Ascending aorta (tissue), 2 donors: Measurements from ENCODE around the gene CCL28. TPM values are rescaled to one million over a fixed set of nuclear protein-coding genes. Genes with fewer than 3 reads are reported as not detected.

Experiments
- DNase-seq, 2 donors: peaks; one replicate each; pipeline ENCODE4 v3.0.0-alpha.2; 2019; ENCODE audit warnings: low spot score in 2 of 2
- H3K27ac ChIP-seq, 2 donors: fragments of 200-600 bp; sonication (generic); one replicate each; pipeline ENCODE4 v1.5.1; 2016 to 2017; ENCODE audit warnings: mild to moderate bottlenecking in 1 of 2
- H3K27me3 ChIP-seq: fragments of 200-600 bp; sonication (generic); one replicate; pipeline ENCODE4 v1.5.1; 2017
- H3K36me3 ChIP-seq, 2 donors: fragments of 200-600 bp; sonication (generic); one replicate each; pipeline ENCODE4 v1.5.1; 2016
- H3K4me1 ChIP-seq, 2 donors: fragments of 200-600 bp; sonication (generic); one replicate each; pipeline ENCODE4 v1.5.1; 2016 to 2017; ENCODE audit warnings: mild to moderate bottlenecking in 1 of 2
- H3K4me3 ChIP-seq, 2 donors: fragments of 200-600 bp; sonication (generic); one replicate each; pipeline ENCODE4 v1.5.1; 2016 to 2017; ENCODE audit warnings: mild to moderate bottlenecking in 1 of 2
- H3K9me3 ChIP-seq, 2 donors: fragments of 200-600 bp; sonication (generic); one replicate each; pipeline ENCODE4 v1.5.1; 2016
- intact Hi-C: fragments of 100-400 bp; cut with DNase I; formaldehyde crosslinking; loops from one replicate; pipeline ENCODE4 v1.15.1; 2023
- total RNA-seq: library from RNA; depleted of rRNA; stranded (reverse); fragments of >200 nt; gene quantifications from one replicate; pipeline ENCODE4 v1.1.0, GENCODE V29; 2016
- TF ChIP-seq, protein P1 (sequence below), 3 experiments: fragments of 200-600 bp in 2 of 3; fragments of 450-650 bp in 1 of 3; sonication (generic) in 2 of 3; IDR thresholded peaks; one replicate each; pipeline ENCODE4 v1.5.1; 2016 to 2019; ENCODE audit warnings: antibody characterized with exemption in 3 of 3, mild to moderate bottlenecking in 1 of 3, moderate library complexity in 1 of 3

The CCL28 gene
- total RNA-seq, 1 donor from 2014 or later = not detected

DNA sequence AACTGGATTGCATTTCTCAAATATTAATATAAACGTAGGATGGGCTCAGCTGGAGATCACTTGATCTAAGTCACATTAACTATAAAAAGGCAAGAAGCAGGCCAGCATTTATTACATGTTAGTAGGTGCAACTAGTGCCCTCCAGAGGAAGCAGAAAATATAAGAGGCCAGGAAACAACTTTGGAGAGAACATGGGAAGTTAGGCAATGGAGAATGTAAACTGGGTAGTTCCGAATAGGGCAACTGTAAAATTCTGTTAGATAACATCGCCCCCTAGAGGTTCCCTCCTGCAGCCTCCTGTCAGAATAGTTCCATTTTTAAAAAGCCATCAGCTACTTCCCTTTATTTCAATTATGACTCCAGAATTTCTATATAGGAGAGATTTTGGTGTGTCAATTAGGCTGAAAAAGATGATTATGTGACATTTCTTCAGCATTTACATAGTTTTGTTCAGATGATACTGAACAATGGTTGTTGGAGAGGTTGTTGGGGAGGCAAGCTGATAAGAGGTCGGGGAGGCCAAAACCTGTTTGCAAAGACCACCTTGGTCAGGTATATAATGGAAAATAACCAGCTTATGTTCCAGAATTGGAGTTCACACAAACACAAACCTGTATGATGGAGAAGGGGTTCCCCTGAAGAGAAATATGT lies 22.4 kb downstream of the CCL28 start:
- H3K4me1 ChIP-seq = no peaks in the 10 kb centered on the region
- no peaks in the 10 kb centered on the region for H3K27me3 ChIP-seq
- intact Hi-C loops = loop anchor here (10.0 kb wide), 1 partner anchor 285 kb away; no protein-coding TSS in a partner anchor
- TF ChIP-seq, protein P1, sequence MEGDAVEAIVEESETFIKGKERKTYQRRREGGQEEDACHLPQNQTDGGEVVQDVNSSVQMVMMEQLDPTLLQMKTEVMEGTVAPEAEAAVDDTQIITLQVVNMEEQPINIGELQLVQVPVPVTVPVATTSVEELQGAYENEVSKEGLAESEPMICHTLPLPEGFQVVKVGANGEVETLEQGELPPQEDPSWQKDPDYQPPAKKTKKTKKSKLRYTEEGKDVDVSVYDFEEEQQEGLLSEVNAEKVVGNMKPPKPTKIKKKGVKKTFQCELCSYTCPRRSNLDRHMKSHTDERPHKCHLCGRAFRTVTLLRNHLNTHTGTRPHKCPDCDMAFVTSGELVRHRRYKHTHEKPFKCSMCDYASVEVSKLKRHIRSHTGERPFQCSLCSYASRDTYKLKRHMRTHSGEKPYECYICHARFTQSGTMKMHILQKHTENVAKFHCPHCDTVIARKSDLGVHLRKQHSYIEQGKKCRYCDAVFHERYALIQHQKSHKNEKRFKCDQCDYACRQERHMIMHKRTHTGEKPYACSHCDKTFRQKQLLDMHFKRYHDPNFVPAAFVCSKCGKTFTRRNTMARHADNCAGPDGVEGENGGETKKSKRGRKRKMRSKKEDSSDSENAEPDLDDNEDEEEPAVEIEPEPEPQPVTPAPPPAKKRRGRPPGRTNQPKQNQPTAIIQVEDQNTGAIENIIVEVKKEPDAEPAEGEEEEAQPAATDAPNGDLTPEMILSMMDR (IDR thresholded peaks at IDR 0.05) = peak; percentile 33 to 73 (median 57)
- no peaks in the 10 kb centered on the region for H3K36me3 ChIP-seq
- H3K27ac ChIP-seq = no peak overlapping the region
- no peak overlapping the region for H3K4me3 ChIP-seq
- peak in 1 of 2 donors; percentile 71 for DNase-seq
- H3K9me3 ChIP-seq = no peaks in the 10 kb centered on the region

DNA sequence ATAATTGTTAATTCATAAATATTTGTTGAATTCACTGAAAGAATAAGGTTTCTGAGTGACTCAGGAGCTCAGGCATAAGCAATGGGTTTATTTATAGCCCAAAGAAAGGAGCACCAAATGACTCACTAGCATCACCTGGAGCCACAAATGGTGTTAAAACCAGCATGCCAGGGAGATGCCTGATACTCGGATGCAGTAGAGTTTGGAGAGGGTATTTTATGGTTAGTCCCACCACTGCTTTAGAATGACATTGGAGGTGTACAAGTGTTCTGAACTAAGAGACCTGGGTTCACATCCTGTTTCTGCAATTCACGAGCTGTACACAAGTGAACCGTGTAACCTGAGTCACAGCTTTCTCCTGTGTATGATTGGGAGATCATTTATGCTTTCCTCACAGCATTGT lies 25.2 kb downstream of the CCL28 start:
- no peak overlapping the region for H3K27ac ChIP-seq
- no peaks in the 10 kb centered on the region for H3K4me1 ChIP-seq
- H3K4me3 ChIP-seq = no peak overlapping the region
- intact Hi-C loops = no loop called here
- TF ChIP-seq, protein P1 (IDR thresholded peaks at IDR 0.05) = no peak
- no peaks in the 10 kb centered on the region for H3K27me3 ChIP-seq
- no peaks in the 10 kb centered on the region for H3K36me3 ChIP-seq
- no peak for DNase-seq
- H3K9me3 ChIP-seq = no peaks in the 10 kb centered on the region

DNA sequence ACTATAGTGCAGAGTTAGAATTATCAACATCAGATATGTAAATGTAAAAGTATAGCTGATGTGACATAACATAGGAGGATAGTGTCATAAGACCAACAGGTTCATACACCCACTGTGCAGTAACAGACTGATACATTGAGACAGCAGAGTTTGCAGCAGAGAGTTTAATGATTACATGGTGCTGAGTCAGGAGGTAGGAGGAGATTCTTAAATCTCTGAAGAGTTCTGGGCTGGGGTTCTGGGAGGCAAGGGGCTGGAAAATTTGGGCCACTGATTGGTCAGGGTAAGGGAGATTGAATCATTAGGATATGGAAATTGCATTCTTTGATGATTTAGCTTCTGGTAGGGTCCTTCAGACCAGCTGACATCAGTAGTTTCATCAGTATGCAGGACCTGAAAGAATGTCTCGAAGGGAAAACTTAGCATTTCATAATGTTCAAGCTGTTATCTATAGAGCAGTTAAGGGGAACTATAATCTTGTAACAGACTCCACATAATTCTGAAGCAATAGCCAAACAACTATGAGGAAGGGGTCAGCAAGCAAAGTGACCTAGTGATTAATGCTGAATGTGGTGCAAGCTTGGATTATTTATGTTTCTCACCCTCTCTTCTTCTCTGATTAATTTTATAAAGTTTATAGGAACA lies 35.6 kb downstream of the CCL28 start:
- no peak for DNase-seq
- TF ChIP-seq, protein P1 (IDR thresholded peaks at IDR 0.05) = no peak

DNA sequence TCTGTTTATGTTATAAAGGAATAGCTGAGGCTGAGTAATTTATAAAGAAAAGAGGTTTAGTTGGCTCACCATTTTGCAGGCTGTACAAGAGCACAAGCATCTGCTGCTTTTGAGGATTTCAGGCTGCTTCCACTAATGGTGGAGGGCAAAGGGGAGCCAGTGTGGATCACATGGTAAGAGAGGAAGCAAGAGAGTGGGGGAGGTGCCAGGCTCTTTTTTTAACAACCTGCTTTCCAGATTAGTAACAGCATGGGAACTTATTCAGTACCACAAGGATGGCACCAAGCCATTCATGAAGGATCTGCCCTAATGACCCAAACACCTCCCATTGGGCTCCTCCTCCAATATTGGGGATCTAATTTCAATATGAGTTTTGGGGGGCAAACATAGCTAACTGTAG lies 40.4 kb downstream of the CCL28 start:
- intact Hi-C loops = no loop called here

More for the DNA sequence above, 35.6 kb downstream of the CCL28 start:
- H3K4me1 ChIP-seq = no peaks in the 10 kb centered on the region
- intact Hi-C loops = no loop called here
- H3K27me3 ChIP-seq = no peaks in the 10 kb centered on the region
- H3K4me3 ChIP-seq = no peak overlapping the region
- no peak overlapping the region for H3K27ac ChIP-seq
- no peaks in the 10 kb centered on the region for H3K9me3 ChIP-seq
- no peaks in the 10 kb centered on the region for H3K36me3 ChIP-seq

DNA sequence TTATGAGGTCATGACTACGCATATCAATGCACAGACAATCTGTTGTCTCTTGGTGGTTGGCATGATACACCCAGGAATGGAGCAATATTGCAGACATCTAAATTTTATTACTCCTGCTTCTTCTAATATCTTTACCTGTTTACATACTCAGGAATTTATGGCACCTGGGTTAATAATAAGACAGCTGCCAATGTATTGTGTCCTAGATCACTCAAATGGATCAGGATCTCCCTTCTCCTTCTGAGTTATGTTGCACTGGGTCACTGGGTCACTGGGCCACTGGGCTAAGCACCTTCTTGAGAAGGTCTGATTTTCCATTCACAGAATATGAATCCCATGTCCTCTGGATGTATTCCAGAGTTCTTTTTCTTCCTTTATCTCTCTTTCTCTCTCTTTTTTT lies 41.8 kb downstream of the CCL28 start:
- Histone ChIP-seq H3K9me3 (no peaks in the 10 kb centered on the region), H3K27me3 (no peaks in the 10 kb centered on the region), H3K27ac (no peak overlapping the region), H3K4me1 (no peaks in the 10 kb centered on the region), H3K4me3 (no peak overlapping the region), H3K36me3 (no peaks in the 10 kb centered on the region)
- intact Hi-C loops = no loop called here
- TF ChIP-seq, protein P1 (IDR thresholded peaks at IDR 0.05) = no peak
- DNase-seq = no peak

More for the DNA sequence above, 40.4 kb downstream of the CCL28 start:
- no peak overlapping the region for H3K4me3 ChIP-seq
- no peak for DNase-seq
- H3K27ac ChIP-seq = no peak overlapping the region
- no peaks in the 10 kb centered on the region for H3K4me1 ChIP-seq
- no peaks in the 10 kb centered on the region for H3K27me3 ChIP-seq
- H3K36me3 ChIP-seq = no peaks in the 10 kb centered on the region
- TF ChIP-seq, protein P1 (IDR thresholded peaks at IDR 0.05) = no peak
- no peaks in the 10 kb centered on the region for H3K9me3 ChIP-seq
